H4 (cell line): ENCODE results near the gene FARP1. TPM values are rescaled to one million over a fixed set of nuclear protein-coding genes. Genes with fewer than 3 reads are reported as not detected.

Experiments
- DNase-seq: peaks from one replicate; pipeline ENCODE4 v3.0.0-alpha.2; 2015; ENCODE audit warnings: low spot score
- total RNA-seq: library from RNA; depleted of rRNA; stranded (reverse); fragments of >200 nt; shearing (Covaris generic); gene quantifications from 2 replicates; pipeline ENCODE4 v1.2.3, GENCODE V29; 2014

The FARP1 gene
- total RNA-seq, 1 experiment from 2014 or later, result 6.3 TPM

DNA sequence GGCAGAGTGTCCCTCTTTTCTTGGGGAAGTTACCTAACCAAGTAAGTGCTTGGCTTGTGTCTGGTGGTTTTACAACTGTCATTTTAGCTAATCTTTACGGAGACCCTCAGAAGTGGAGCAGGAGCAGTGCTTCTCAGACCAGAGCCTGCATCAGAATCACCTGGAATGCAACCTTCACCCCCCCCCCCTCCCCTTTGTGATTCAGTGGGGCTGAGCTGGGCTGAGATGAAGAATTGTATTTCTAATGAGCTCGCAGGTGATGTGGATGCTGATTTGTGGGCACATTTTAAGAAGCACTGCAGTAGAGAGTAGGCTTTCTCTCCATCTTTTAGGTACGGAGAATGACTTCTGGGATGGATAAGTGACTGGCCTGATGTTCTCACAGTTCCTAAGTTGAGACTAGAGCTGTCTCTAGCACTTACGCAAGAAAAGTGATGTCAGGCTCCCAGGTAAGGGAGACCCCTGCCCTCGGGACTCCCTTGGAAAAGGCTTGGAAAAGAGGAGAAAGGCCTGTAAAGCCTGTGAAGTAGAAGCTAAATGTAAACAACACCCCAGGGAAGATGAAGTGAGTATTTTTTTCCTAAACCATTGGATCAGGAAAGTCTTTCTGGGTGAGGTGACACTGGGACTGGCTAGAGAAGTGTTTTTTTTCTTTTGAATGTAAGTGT, 57.5 kb downstream of the FARP1 start:
- DNase-seq, result no peak

DNA sequence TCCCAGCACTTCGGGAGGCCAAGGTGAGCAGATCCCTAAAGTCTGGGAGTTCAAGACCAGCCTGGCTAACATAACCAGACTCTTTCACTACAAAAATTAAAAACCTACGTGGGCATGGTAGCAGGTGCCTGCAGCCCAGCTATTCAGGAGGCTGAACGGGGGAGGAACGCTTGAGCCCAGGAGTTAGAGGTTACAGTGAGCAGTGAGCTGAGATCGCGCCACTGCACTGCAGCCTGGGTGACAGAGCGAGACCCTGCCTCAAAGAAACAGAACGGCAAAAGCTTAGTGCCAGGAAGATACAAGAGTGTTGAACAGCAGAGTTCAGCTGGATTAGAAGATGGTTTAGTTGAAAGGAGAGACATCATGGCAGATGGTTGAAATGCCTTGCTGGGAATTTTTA, 58.3 kb downstream of the FARP1 start:
- DNase-seq, result no peak

DNA sequence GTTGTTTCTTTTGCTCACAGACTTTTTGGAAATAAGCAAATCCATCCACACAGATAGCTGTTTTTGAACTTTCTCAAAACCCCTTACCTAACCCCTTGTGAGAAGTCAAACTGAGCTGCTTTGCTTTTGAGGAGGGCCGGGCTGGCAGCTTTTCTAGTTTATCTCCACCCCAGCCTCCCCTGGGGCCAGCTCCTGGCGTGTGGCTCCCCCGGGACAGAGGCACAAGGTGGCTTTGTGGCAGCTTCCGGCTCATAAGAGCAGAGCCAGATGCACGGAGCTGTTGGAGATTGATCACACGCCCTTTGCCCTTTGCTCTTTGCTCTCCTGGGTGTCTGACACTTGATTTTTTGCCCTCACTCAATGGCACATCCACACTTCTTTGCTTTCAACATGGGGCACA, 59.1 kb downstream of the FARP1 start:
- DNase-seq, result no peak

DNA sequence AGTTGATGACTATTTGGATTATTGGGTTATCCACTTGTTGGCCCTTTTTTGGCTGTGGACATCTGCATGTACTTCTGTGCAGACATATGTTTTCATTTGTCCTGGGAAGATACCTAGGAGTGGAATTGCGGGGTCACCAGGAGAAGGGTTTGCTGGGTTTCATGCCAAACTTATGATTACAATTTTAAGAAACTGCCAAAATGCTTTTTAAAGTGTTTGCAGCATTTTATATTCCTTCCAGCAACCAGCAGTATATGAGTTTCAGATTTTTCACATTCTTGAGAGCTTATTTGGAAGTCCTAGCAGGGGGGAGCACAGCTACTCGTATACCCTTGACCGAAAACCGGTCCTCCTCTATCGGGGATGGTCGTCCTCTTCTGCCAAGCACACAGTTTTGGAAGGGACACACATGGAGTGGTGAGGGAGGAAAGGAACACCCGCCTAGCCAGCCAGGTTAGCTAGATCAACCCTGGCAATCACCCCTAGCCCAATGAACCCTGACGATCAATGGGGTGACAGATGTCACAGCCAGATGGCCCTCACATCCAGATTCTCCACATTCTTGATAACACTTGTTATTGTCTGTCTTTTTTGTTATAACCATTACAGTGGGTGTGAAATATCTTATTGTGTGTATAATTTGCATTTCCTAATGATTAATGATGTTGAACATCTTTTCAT, 60.9 kb downstream of the FARP1 start:
- no peak for DNase-seq

DNA sequence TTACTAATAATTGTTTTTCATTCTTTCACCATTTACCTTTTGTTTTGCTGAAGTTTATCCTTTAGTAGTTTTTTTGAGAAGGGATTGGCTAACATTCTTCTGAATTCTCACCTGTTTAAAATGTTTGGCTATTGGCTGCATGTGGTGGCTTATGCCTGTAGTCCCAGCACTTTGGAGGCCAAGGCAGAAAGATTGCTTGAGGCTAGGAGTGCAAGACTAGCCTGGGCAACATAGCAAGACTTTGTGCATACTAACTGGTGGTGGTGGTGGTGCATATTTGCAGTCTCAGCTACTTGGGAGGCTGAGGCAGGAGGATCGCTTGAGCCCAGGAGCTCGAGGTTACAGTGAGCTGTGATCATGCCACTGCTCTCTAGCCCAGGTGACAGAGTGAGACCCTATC, 61.7 kb downstream of the FARP1 start:
- no peak for DNase-seq

DNA sequence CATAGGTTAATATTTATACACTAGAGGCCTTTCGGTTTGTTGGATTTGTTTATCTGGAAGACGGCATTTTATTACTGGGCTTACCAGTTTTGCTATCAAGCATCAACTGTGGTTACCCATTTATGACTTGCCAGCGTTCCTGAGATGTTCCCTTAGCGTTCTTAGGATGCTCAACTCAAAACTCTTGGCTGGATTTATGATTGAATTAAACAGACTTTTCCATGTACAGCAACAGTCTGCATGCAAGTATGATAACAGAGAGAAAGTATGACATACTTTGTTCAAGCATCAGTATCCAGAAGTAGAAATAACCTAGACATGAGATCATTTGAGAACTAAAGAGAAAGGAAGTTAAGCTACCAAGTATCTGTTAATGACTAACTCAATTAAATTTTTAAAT, 64.1 kb downstream of the FARP1 start:
- no peak for DNase-seq

DNA sequence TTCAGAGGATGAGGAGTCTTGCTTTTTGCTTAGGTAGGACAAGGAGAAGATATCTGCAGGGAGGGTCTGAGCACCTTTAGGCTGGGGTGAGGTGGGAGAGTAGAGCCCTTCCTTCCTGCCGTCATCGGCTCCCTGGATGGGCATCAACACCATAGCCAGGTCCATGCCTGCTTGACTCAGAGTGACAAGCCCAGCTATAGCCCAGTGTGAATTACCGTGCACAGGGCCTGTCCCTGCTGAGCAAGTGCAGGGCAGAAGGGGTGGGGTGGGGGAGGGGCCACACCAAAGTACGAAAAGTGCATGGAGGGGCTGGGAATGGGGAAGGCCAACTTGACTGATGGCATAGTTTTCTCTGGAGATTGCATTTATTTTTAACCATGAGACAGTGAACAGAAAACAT, 64.5 kb downstream of the FARP1 start:
- no peak for DNase-seq

DNA sequence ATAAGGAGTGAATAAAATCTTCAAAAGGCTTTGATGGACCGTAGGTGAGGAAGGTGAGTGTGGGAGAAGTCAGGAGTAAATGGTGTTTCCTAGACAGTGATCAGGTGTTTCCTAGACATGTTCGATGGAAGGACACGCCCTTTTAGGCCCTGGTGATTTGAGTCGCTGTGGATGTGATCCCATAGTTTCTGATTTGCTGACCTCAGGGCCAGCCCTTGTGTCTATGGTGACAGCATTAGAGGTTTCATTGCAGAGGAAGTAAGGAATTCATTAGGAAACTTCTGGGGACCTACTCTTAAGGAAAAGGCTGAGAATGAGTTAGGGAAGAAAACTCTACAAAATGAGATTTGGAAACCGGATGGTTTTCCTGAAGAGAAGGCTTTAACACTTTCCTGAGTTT, 65.7 kb downstream of the FARP1 start:
- DNase-seq, result no peak

DNA sequence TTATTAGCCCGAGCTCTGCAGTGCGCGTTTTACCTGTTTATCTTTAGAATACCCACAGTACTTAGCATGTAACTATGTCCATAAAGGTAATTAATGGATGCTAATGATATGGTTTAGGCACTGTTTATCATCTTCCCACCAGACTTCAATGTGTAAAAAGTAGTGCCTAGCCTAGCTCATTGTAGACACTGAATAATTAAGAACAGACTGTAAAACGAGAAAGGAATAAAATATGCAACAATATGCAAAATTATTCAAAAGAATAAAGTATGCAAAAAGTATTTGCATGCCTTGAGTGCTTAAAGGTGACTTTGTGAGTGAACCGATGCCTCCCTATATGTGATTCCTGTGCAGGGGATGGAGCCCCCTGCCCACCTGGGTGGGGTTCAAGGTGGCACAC, 69.9 kb downstream of the FARP1 start:
- no peak for DNase-seq

DNA sequence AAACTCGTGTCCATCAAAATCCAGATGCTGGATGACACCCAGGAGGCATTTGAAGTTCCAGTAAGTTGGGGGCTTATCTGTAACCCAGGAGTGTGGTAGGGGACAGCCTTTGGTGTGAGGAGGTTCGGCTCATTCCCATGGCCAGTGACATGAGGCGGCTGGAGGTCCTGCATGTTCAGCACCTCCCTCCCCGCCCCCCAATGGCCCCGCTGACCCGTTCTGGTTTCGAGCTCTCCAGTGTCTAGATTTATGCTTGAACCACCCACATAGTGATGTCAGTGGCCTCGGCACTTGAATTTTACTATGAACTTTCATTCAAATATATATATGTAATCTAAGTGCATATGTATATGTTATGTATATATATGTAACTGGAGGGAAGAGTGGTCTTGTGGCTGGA, 70.5 kb downstream of the FARP1 start:
- DNase-seq, result no peak

DNA sequence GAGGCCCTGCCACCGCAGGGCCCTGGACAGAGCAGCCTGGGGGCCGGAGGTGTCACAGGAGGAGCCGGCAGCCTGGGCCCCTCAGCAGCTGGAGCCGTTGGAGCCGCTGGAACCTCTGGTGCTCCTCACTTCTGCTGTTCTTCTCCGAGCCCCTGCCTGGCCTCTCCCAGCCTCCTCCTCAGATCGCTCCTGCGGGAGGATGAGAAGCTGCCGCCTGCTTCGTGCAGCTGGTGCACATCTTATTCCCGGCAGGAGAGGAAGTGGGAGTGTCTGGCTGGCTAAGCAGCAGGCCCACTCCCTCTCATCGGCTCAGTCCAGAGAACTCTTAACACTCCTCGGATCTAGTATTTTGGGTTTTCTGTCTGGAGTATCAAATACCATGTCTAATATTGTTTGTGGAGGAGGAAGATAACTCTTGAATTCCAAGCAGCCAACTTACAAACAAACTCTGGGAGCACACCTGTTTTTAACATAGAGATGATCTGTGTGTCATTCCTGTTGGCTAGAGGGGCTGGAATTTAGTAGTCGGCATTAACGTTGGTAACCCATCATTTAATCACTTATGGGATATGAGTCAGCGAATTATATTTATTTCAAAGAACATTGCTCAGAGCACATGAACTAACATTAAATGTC, 71.2 kb downstream of the FARP1 start:
- DNase-seq, result no peak

DNA sequence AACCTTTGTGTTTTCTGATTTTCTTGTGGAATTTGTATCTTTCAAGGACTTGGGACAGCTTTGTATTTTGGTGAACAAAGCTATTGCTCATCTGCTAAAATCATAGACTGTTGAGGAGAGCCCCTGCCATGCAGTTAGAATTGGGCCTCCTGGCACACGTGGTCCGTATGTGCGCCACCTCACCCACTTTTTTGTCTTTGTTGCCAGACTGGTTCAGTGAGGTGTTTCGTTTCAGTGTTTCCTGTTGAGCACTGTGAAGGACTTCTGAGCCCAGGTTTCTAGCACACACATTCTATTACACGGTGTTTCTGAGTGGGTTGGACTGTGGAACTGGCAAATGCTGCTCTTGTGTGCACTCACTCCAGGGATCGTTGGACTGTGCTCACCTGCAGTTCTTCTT, 71.8 kb downstream of the FARP1 start:
- DNase-seq, result no peak

DNA sequence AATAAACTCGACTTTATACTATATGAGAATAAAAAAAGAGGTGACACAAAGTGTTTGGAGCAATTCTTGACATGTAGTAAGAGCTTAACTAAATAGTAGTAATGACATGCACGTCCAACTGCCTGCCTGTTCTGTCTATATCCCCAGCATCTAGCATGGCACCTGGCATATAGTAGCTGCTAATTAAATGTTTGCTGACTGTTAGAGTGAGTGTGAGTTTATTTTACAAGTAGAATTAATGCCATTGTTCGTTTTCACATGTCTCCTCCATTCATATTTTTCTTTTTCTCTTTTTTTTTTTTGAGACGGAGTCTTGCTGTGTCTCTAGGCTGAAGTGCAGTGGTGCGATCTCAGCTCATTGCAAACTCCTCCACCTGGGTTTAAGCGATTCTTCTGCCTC, 72.6 kb downstream of the FARP1 start:
- DNase-seq, result no peak

DNA sequence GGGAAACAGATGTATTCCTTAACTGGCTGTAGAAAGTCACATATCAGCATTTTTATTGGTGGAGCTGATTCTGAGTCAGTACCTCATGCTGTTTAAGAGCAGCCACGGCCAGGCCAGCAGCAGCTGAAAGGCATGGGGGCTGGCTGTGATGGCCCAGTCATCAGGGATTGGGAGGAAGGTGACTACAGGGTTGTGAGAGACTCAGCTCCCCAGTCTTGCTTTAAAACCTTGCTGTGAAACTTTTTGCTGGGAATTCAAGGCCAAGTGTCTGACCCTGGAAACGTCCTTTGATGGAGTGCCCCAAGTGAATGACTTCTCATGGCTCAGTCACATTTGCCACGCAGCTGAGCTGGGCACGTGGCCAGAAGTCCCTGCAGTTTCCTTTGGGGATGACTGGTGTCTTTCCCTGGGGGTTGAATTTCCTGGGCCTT, 73.3 kb downstream of the FARP1 start:
- DNase-seq, result peak; percentile 42

DNA sequence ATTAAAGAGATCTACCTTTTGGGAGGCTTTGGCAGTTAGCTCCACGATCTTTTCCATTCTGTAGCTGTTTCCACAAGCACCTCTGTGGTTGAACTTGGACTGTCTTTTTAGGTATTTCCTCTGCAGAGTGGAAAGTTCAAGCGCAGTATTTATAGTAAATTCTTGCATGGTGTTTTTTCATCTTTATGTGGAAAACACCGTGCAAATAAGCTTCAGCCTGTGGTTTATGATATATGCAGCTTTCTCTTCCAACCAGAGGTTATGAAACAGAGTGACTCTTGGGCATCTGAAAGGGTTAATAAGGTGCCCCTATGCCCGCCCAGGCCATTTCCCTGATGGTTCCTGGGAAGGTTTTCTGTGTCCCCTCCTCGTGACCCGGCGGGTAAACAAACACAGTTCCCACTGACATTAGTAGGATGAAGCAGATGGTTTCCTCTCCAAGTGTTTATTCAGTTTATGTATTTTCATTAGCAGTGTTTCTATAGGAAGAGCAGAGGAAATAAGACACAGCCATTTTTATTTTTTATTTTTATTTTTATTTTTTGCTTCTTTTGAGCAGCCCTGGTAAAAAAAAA, 73.9 kb downstream of the FARP1 start:
- DNase-seq, result no peak

DNA sequence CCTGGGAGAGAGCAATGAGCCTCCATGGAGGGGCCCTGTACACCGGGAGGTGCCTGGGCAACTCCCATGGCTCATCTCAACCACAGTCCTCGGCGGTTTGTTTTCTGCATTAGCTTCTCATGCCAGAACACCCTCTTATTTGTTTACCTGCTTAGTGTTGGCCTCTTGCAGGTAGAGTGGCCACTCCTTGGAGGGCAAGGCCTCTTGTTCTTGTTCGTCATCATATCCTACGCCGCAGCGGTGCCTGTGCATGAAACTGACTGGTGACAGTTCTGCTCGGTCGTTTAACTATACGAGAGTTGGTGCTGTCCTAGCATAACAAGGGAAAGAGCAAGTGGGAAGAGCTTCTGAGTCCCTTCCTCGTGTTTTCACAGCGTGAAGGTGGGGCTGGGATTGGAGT, 74.7 kb downstream of the FARP1 start:
- no peak for DNase-seq

DNA sequence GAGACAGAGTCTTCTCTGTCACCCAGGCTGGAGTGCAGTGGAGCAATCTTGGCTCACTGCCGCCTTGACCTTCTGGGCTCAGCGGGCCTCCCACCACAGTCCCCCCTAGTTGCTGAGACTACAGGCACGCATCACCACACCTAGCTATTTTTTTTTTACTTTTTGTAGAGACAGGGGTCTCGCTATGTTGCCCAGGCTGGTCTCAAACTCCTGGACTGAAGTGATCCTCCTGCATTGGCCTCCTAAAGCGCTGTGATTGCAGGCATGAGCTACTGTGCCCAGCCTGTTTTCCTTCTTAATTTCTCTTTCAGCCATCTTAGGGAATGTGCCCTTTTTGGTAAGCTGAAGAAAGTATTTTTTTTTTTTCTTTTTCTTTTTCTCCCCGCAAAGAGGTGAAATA, 76.8 kb downstream of the FARP1 start:
- DNase-seq, result no peak

DNA sequence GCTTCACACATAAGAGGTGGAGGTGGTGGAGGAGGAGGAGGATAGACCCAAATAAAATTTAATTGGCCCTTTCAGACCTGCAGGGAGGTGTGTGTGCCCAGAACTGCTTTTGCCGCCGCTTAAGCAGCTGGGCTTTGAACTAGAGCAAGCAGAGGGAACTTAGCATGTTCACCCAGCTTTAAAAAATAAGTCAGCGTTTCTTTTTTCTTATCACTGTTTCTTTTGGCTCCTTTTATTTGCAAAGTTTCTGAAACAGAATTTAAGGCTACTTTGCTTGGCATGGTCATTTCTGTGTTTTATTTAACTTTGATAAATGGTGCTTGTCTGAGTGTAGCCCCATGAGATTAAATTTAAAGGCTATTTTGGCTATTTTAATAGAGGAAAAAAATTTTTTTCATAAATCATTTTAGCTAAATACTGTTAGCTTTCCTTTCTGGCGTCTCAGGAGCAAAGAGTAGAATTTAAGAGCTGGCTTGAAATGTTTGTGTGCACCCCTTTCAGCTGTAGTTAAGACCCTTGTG, 77.4 kb downstream of the FARP1 start:
- no peak for DNase-seq

DNA sequence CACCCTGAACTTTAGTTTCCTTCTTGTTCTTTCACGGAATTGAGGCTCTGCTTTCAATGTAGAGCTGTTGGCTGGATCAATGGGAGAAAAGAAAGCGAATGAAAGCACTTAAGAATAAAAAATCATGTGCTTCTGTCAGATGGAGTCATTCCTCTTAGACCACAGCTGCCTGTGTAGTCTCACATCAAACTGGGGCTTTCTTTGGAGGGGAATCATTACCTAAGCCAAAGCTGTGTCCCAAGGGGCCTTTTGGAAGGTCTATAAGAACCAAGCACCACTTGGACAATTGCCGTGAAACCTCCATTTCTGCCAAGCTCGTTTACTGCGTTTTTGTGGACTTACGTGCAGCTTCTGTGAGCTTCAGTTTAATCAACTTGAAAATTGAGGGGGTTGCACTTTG, 78.3 kb downstream of the FARP1 start:
- DNase-seq, result no peak

DNA sequence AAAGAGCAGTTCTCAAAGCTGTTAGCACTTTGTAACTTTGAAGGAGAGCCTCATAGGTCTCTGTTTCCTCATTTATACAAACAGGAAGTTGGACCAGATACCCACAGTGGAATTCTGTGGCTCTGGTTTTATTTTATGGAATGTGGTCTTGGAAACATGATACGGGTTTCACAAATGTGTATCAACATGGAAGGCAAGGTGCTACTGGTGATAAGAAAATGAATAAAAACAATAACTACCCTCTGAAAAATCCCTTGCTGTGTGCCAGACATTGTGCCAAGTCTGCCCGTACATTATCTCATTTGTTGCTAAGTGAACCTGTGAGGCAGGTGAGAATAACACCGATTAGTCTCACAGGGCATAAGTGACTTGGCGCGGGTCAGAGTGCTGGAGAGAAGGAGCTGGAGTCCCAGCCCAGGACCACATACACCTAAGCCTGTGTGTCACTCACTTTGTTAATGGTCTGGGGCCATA, 79.2 kb downstream of the FARP1 start:
- DNase-seq, result peak; percentile 15

DNA sequence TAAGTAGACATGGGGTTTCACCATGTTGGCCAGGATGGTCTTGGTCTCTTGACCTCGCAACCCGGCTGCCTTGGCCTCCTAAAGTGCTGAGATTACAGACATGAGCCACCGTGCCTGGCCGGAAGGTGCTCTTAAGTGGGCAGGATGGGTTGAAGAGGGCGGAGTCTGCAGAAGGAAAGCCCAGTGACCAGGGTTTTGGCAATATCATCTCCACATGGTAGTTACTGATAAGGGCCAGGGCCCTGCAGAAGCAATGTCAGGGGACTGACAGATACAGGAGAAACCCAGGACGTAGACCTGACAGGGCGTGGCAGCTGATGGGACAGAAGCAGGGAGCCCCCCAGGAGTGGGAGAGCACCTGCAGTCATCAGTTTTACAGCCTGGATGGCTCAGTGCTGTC, 79.9 kb downstream of the FARP1 start:
- DNase-seq, result no peak

DNA sequence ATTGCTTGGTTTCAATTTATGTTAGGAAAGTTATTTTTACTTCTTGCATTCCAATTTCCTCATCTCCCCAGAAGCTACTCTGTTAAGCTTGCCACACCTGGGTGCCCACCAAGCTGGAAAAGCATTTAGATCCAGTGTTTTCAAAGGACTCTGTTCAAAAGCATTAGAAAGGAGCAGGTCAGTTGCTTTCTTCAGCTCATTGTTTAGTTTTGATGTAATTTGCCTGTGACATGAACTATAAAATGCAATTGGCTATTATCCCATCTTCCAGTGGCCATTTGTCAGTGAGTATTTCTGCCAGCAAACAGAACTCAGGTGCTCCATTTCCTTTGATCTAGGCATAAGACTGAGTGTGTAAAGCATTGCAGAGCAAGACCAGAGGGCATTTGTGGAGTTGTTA, 80.8 kb downstream of the FARP1 start:
- DNase-seq, result no peak

DNA sequence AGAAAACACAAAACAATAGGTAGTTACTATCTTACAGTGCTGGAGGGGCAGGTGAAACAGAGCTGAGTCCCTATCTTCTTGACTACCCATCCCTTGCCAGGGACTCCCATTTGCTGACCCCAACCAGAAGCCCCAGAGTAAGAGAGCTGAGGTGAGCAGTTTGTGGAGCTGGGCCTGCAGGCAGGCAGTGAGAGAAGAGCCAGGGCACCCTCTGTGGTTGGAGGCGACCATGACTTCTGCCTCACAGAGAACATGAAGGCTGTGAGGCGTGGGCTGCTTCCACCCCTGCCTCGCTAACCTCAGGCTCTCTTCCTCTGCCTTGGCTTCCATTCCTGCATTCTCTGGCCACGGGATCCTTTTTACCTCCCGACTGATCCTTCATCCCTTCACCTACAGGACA, 81.7 kb downstream of the FARP1 start:
- DNase-seq, result no peak
